HepG2 (cell line): ENCODE measurements around the gene NFATC3. TPM values are rescaled to one million over a fixed set of nuclear protein-coding genes. Genes with fewer than 3 reads are reported as not detected.

ENCODE experiments used
- AKAP8 ChIP-seq: sonication (generic); formaldehyde crosslinking; IDR thresholded peaks from 2 replicates; pipeline ENCODE4 v1.5.1; 2020; ENCODE audit warnings: mild to moderate bottlenecking, missing genetic modification reagents
- ATAD3A ChIP-seq: sonication (generic); formaldehyde crosslinking; IDR thresholded peaks from 2 replicates; pipeline ENCODE4 v1.4.0; 2020; ENCODE audit warnings: missing genetic modification reagents
- DMTF1 ChIP-seq: sonication (generic); formaldehyde crosslinking; IDR thresholded peaks from 2 replicates; pipeline ENCODE4 v1.4.0; 2020; ENCODE audit warnings: mild to moderate bottlenecking, missing genetic modification reagents
- HIVEP1 ChIP-seq: sonication (generic); formaldehyde crosslinking; IDR thresholded peaks from 2 replicates; pipeline ENCODE4 v1.4.0; 2020; ENCODE audit warnings: mild to moderate bottlenecking, missing genetic modification reagents
- MAX ChIP-seq: IDR thresholded peaks from 2 replicates; pipeline ENCODE4 v1.6.1; 2012; ENCODE audit warnings: inconsistent platforms
- MAZ ChIP-seq, 2 experiments: sonication (generic) in 1 of 2; formaldehyde crosslinking in 1 of 2; IDR thresholded peaks; 2 replicates each; pipeline versions ENCODE4 v1.5.0 to v1.6.1; 2012 to 2020; ENCODE audit warnings: low read depth in 2 of 2, mild to moderate bottlenecking in 2 of 2, borderline replicate concordance in 1 of 2, improper control_type of control experiment in 1 of 2, low read length in 1 of 2, missing genetic modification reagents in 1 of 2, moderate library complexity in 1 of 2
- MED1 ChIP-seq: sonication (generic); formaldehyde crosslinking; IDR thresholded peaks from 2 replicates; pipeline ENCODE4 v1.4.0; 2020; ENCODE audit warnings: missing genetic modification reagents
- MTF1 ChIP-seq: sonication (generic); formaldehyde crosslinking; IDR thresholded peaks from 2 replicates; pipeline ENCODE4 v1.5.0; 2020; ENCODE audit warnings: missing genetic modification reagents
- NFE2 ChIP-seq: sonication (generic); formaldehyde crosslinking; IDR thresholded peaks from 2 replicates; pipeline ENCODE4 v1.4.0; 2020; ENCODE audit warnings: missing genetic modification reagents
- PCBP1 ChIP-seq: fragments of 200-400 bp; formaldehyde crosslinking; IDR thresholded peaks from 2 replicates; pipeline ENCODE4 v1.6.1; 2017; ENCODE audit warnings: mild to moderate bottlenecking, low read depth, low read length, borderline replicate concordance
- PHB2 ChIP-seq: fragments of 450-650 bp; IDR thresholded peaks from 2 replicates; pipeline ENCODE4 v1.6.1; 2018; ENCODE audit not compliant: partially characterized antibody
- POGK ChIP-seq: sonication (generic); formaldehyde crosslinking; conservative IDR thresholded peaks from 2 replicates; pipeline ENCODE4 v1.8.0; 2022; ENCODE audit warnings: mild to moderate bottlenecking, moderate library complexity, missing genetic modification reagents
- PPARG ChIP-seq: conservative IDR thresholded peaks from 2 replicates; pipeline ENCODE4 v1.6.1; 2016; ENCODE audit warnings: missing biosample characterization, missing genetic modification reagents
- SALL1 ChIP-seq: sonication (generic); formaldehyde crosslinking; IDR thresholded peaks from 2 replicates; pipeline ENCODE4 v1.8.0; 2022; ENCODE audit warnings: mild to moderate bottlenecking, missing genetic modification reagents
- SIN3A ChIP-seq: IDR thresholded peaks from 2 replicates; pipeline ENCODE4 v1.6.1; 2011; ENCODE audit warnings: low read depth, mild to moderate bottlenecking, control low read depth, low read length, borderline replicate concordance
- TAF15 ChIP-seq: fragments of 200-400 bp; formaldehyde crosslinking; IDR thresholded peaks from one replicate; pipeline ENCODE4 v1.6.1; 2018; ENCODE audit warnings: mild to moderate bottlenecking, low read depth, low read length; ENCODE audit not compliant: poor library complexity, severe bottlenecking
- ZEB1 ChIP-seq: IDR thresholded peaks from 2 replicates; pipeline ENCODE4 v1.6.1; 2012; ENCODE audit warnings: mild to moderate bottlenecking, low read depth, inconsistent platforms; ENCODE audit not compliant: insufficient replicate concordance
- ZGPAT ChIP-seq: IDR thresholded peaks from 2 replicates; pipeline ENCODE4 v1.6.1; 2016; ENCODE audit warnings: mild to moderate bottlenecking
- ZNF607 ChIP-seq: sonication (generic); formaldehyde crosslinking; IDR thresholded peaks from 2 replicates; pipeline ENCODE4 v1.5.1; 2020; ENCODE audit warnings: missing genetic modification reagents, mild to moderate bottlenecking, borderline replicate concordance
- ZNF749 ChIP-seq: sonication (generic); formaldehyde crosslinking; IDR thresholded peaks from 2 replicates; pipeline ENCODE4 v1.8.0; 2022; ENCODE audit warnings: mild to moderate bottlenecking, missing genetic modification reagents, moderate library complexity, borderline replicate concordance
- ZNF773 ChIP-seq: sonication (generic); formaldehyde crosslinking; IDR thresholded peaks from 2 replicates; pipeline ENCODE4 v1.4.0; 2020; ENCODE audit warnings: missing genetic modification reagents, borderline replicate concordance
- ZNF788 ChIP-seq: sonication (generic); formaldehyde crosslinking; IDR thresholded peaks from 2 replicates; pipeline ENCODE4 v1.5.0; 2020; ENCODE audit warnings: mild to moderate bottlenecking, missing genetic modification reagents, borderline replicate concordance
- polyA plus RNA-seq, 8 experiments: library from polyadenylated mRNA; depleted of rRNA in 3 of 8; stranded (reverse) in 7 of 8; unstranded in 1 of 8; fragments of >200 nt; fragmentation: Illumina TruSeq in 4 of 8; extraction: Trizol in 4 of 8; gene quantifications; 2 replicates each; pipeline versions ENCODE4 v1.2.1 to v1.2.3, GENCODE V29; 2011 to 2016; ENCODE audit warnings: low read depth in 4 of 8, missing spikeins in 1 of 8, mixed read lengths in 1 of 8; ENCODE audit not compliant: insufficient read depth in 1 of 8
- total RNA-seq, 5 experiments: library from RNA; depleted of rRNA; stranded (reverse); fragments of >200 nt; fragmentation: Illumina TruSeq; extraction: Trizol; gene quantifications; 2 replicates each; pipeline ENCODE4 v1.2.3, GENCODE V29; 2016; ENCODE audit warnings: low read depth in 1 of 5

NFATC3 gene
- total and polyA plus RNA-seq, 2 of the 13 experiments (the other 11 are each of a cell fraction or from before 2014, with no cell fraction given) = 52.6 to 62.7 TPM

- TF ChIP-seq PCBP1 (peak; percentile 80; the same call in 1 of the 2 replicates), MAX (peak; percentile 84), ZNF607 (CRISPR knock-in tag) (peak; percentile 77), NFE2 (CRISPR knock-in tag) (no peak), SIN3A (peak; percentile 90; the same call in 1 of the 2 replicates), MAZ (IDR thresholded peaks at IDR 0.05; ENCODE audit: borderline replicate concordance, low read depth, low read length) (peak; percentile 100), MAZ (CRISPR knock-in tag; IDR thresholded peaks at IDR 0.05; ENCODE audit: low read depth) (peak; percentile 96), SALL1 (CRISPR knock-in tag) (peak; percentile 91), DMTF1 (CRISPR knock-in tag) (no peak), POGK (CRISPR knock-in tag) (peak; percentile 80), ZNF773 (CRISPR knock-in tag) (0 out of 2 replicates have a peak, but pooled peaks have one; percentile 53), ZGPAT (peak; percentile 94), AKAP8 (peak; percentile 96), HIVEP1 (peak; percentile 72; the same call in 1 of the 2 replicates), TAF15 (peak; percentile 53), MTF1 (CRISPR knock-in tag) (no peak), ATAD3A (CRISPR knock-in tag) (0 out of 2 replicates have a peak, but pooled peaks have one; percentile 90), PPARG (CRISPR knock-in tag) (peak; percentile 62; the same call in 1 of the 2 replicates), ZNF788 (CRISPR knock-in tag) (peak; percentile 98; the same call in 1 of the 2 replicates), ZNF749 (CRISPR knock-in tag) (peak; percentile 23; the same call in 1 of the 2 replicates), PHB2 (no peak), MED1 (CRISPR knock-in tag) (peak; percentile 86), ZEB1 (peak; percentile 87)
These were observed 152.3 kb downstream of the NFATC3 start (continued) for GRCh38 chr16:68237243-68238028.
